Small intestine (tissue), 7 donors: ENCODE measurements around the gene NFATC3. TPM values are rescaled to one million over a fixed set of nuclear protein-coding genes. Genes with fewer than 3 reads are reported as not detected.
A peak's percentile ranks its signal among the peaks of the same experiment; 100 is the strongest.
"Not testable (repeated sequence)": the region's sequence is repeated elsewhere in the genome, so short reads cannot be mapped to it uniquely, and the experiment has no call there.

Experiments used
- DNase-seq, 2 donors: peaks; one replicate each; pipeline versions ENCODE4 v3.0.0 to v3.0.0-alpha.2; 2013
- FAIRE-seq: peaks from 2 replicates; lab custom pipeline; 2012; peaks lifted over from hg19 to GRCh38; lab: Jason Lieb, UNC
- H3K27ac ChIP-seq, 3 donors: one replicate each; pipeline ENCODE4 v1.5.1; 2013; ENCODE audit warnings: low read length in 2 of 3, mild to moderate bottlenecking in 2 of 3, control low read depth in 1 of 3, inconsistent platforms in 1 of 3, low read depth in 1 of 3, moderate library complexity in 1 of 3
- H3K27me3 ChIP-seq, 3 donors: one replicate each; pipeline ENCODE4 v1.6.1; 2013; ENCODE audit warnings: low read length in 3 of 3, inconsistent platforms in 1 of 3; ENCODE audit not compliant: control insufficient read depth in 3 of 3, insufficient read depth in 3 of 3
- H3K36me3 ChIP-seq, 3 donors: one replicate each; pipeline ENCODE4 v1.6.1; 2013; ENCODE audit warnings: low read length in 3 of 3, inconsistent platforms in 1 of 3, low read depth in 1 of 3, mild to moderate bottlenecking in 1 of 3, moderate library complexity in 1 of 3; ENCODE audit not compliant: control insufficient read depth in 3 of 3, insufficient read depth in 2 of 3
- H3K4me1 ChIP-seq, 3 donors: one replicate each; pipeline ENCODE4 v1.6.1; 2013; ENCODE audit warnings: low read length in 2 of 3, inconsistent platforms in 1 of 3, low read depth in 1 of 3, mild to moderate bottlenecking in 1 of 3, moderate library complexity in 1 of 3; ENCODE audit not compliant: control insufficient read depth in 3 of 3, insufficient read depth in 2 of 3
- H3K4me3 ChIP-seq, 3 donors: one replicate each; pipeline ENCODE4 v1.5.1; 2013; ENCODE audit warnings: low read length in 3 of 3, control low read depth in 1 of 3, inconsistent platforms in 1 of 3, low read depth in 1 of 3, mild to moderate bottlenecking in 1 of 3, moderate library complexity in 1 of 3
- H3K9me3 ChIP-seq, 2 donors: one replicate each; pipeline ENCODE4 v1.6.1; 2013; ENCODE audit warnings: low read depth in 1 of 2, low read length in 1 of 2; ENCODE audit not compliant: control insufficient read depth in 2 of 2, insufficient read depth in 1 of 2
- WGBS, 3 donors: extraction: QIAGEN DNeasy Blood & Tissue Kit; methylation state at CpG; one replicate each; pipeline ENCODE4 v1.1.7; 2013; 5-methylcytosine and 5-hydroxymethylcytosine counted together
- polyA plus RNA-seq, 4 donors: library from polyadenylated mRNA; stranded (reverse) in 3 of 4; unstranded in 1 of 4; fragments of 200-250 nt in 3 of 4; fragments of 120-200 nt in 1 of 4; gene quantifications; one replicate each; pipeline versions ENCODE4 v1.2.1 to v1.2.3, GENCODE V29; 2013
- donor health status: healthy with polysubstance abuse.
- donor health status: control.
- donor health status: control.
- donor health status: Bipolar disorder and iron deficiency.
- donor health status: healthy.

NFATC3 gene
- polyA plus RNA-seq, 4 donors = 10.8 to 26.8 (median 13.7) TPM

DNA sequence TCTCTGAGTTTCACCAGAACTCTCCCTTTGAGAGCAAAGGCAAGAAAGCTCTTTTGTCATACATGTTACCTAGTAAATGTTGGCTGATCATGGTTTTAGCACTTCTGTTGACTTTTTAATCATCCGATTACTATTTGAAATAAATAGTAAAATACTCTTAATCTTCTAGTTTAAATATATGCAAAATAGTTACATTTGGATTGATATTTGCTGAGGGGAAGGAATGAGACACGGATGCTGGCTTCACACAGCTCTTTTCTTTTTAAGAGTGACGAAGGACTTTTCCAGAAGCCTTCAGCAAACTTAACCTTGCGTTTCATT is 9.4 kb downstream of the NFATC3 start:
- Histone ChIP-seq H3K9me3 (peaks cover 0 to 3% of the 10 kb centered on the region in 2 donors), H3K27ac (no peak overlapping the region), H3K4me1 (peaks cover 6 to 14% (median 13%) of the 10 kb centered on the region in 3 donors), H3K27me3 (no peaks in the 10 kb centered on the region), H3K36me3 (no peaks in the 10 kb centered on the region), H3K4me3 (no peak overlapping the region)
- DNase-seq = no peak
- WGBS, 3 donors = 88 to 95% (median 94%) methylated on average over 4 of the region's 4 CpGs
- FAIRE-seq = no peak

DNA sequence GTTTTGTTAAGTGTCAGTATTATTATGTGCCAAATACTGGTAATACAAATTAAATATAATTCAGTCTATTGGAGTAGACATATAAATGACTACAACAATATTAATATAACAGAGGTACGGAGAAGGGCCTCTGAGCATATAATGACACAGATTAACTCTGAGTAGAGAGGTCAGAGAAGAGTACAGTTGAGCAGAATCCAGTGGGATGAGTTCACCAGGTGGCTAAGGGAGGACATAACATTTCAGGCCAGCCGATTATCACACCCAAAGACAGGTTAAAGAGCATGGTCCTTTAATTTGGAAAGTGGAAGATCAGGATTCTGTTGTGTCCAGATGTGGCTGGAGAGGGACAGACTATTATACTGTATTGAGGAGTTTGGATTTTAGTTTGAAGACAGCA is 11.3 kb downstream of the NFATC3 start:
- Histone ChIP-seq H3K36me3 (no peaks in the 10 kb centered on the region), H3K4me3 (no peak overlapping the region), H3K4me1 (peaks cover 6 to 13% (median 12%) of the 10 kb centered on the region in 3 donors), H3K9me3 (peaks cover 0 to 3% of the 10 kb centered on the region in 2 donors), H3K27me3 (no peaks in the 10 kb centered on the region), H3K27ac (peak overlapping the region; percentile 24 to 80 (median 69))
- FAIRE-seq = no peak
- peak in 1 of 2 donors; percentile 29 for DNase-seq
- 68 to 93% (median 75%) methylated on average over 2 of the region's 2 CpGs for WGBS, 3 donors

DNA sequence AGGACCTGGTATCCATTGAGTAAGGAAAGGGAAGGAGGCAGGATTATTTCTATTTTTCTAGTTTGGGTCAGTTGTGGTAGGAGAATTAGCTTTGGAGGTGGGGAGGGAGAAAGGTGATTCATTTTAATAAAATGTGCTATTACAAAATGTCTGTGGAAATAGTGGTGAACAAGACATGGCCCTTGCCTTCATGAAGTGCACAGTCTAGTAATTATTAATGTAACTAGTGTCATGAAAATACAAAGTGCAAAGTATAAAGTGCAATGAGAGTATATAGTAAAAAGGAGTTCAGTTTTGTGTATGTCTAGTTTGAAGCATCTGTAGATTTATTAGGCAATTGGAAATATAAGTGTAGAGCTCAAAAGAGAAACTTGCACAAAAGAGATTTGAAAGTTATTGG is 11.9 kb downstream of the NFATC3 start:
- Histone ChIP-seq H3K4me3 (no peak overlapping the region), H3K4me1 (peaks cover 6 to 8% (median 6%) of the 10 kb centered on the region in 3 donors), H3K9me3 (peaks cover 0 to 3% of the 10 kb centered on the region in 2 donors), H3K36me3 (no peaks in the 10 kb centered on the region), H3K27ac (peak overlapping the region in 2 of 3 donors; percentile 70 to 80), H3K27me3 (no peaks in the 10 kb centered on the region)
- FAIRE-seq = no peak
- DNase-seq = peak; percentile 59 to 88

DNA sequence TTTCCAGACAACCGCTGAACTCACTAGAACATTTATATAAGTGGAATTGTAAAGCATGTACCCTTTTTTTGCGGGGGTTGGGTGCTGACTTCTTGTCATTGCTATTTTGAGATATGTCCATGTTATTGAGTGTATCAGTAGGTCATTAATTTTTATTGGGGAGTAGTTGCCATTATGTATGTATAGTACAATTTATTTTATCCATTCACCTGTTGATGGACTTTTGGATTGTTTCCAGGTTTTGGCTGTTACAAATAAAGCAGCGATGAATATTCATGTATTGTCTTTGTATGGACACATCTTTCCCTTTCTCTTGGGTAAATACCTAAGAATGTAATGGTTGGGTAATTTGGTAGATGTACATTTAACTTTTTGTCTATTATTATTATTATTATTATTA is 12.7 kb downstream of the NFATC3 start:
- Histone ChIP-seq H3K4me1 (peaks cover 6 to 8% (median 6%) of the 10 kb centered on the region in 3 donors), H3K4me3 (no peak overlapping the region), H3K27ac (peak overlapping the region in 2 of 3 donors; percentile 62 to 70), H3K36me3 (no peaks in the 10 kb centered on the region), H3K27me3 (no peaks in the 10 kb centered on the region), H3K9me3 (peaks cover 0 to 3% of the 10 kb centered on the region in 2 donors)
- WGBS, 3 donors = 73 to 90% (median 78%) methylated on average over 3 of the region's 3 CpGs
- FAIRE-seq (no peak), DNase-seq (peak in 1 of 2 donors; percentile 52)

DNA sequence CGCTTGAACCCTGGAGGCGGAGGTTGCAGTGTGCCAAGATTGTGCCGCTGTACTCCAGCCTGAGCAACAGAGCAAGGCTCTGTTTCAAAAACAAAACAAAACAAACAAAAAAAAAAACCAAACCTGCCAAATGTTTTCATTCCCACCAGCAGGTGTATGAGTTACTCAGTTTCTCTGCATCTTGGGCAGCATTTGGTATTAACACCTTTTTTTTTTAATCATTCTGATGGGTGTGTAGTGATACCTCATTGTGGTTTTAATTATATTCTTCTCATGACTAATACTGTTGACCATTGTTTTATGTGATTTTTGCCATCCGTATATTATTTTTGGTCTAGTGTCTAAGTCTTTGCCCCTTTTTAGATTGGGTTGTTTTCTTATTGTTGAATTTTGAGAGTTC is 15.3 kb downstream of the NFATC3 start:
- H3K9me3 ChIP-seq = peaks cover 0 to 6% of the 10 kb centered on the region in 2 donors
- 88 to 92% (median 92%) methylated on average over 4 of the region's 4 CpGs for WGBS, 3 donors
- FAIRE-seq (no peak), DNase-seq (no peak)
- H3K4me3 ChIP-seq = no peak overlapping the region
- no peak overlapping the region for H3K27ac ChIP-seq
- H3K36me3 ChIP-seq = no peaks in the 10 kb centered on the region
- no peaks in the 10 kb centered on the region for H3K27me3 ChIP-seq
- peaks cover 3 to 8% (median 3%) of the 10 kb centered on the region in 3 donors for H3K4me1 ChIP-seq

DNA sequence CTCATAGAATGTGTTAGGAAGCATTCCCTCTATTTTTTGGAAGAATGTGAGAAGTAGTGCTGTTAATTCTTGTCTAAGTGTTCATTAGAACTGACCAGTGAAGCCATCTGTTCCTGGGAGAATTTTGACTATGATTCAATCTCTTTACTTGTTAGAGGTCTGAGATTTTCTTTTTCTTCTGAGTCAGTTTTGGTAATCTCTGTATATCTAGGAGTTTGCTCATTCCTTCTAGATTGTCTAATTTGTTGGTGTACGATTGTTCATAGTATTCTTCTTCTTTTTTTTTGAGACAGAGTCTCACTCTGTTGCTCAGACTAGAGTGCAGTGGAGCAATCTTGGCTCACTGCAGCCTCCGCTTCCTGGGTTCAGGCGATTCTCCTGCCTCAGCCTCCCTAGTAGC is 20.4 kb downstream of the NFATC3 start:
- no peaks in the 10 kb centered on the region for H3K36me3 ChIP-seq

DNA sequence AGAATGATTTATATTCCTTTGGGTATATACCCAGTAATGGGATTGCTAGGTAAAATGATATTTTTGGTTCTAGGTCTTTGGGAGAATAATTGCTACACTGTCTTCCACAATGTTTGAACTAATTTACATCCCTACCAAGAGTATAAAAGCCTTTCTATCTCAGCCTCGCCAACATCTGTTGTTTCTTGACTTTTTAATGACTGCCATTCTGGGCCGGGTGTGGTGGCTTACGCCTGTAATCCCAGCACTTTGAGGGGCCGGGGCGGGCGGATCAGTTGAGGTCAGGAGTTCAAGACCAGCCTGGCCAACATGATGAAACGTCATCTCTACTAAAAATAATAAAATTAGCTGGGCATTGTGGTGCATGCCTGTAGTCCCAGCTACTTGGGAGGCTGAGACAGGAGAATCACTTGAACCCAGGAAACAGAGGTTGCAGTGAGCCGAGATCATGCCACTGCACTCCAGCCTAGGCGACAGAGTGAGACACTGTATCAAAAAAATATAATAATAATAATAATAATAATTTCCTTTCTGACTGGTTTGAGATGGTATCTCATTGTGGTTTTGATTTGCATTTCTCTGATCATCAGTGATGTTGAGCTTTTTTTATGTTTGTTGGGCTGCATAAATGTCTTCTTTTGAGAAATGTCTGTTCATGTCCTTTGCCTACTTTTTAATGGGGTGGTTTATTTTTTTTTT is 22.2 kb downstream of the NFATC3 start:
- not testable (repeated sequence) for H3K4me1 ChIP-seq, H3K4me3 ChIP-seq, DNase-seq, H3K27me3 ChIP-seq, H3K27ac ChIP-seq, H3K36me3 ChIP-seq, FAIRE-seq
- WGBS, 3 donors = 76 to 85% (median 81%) methylated on average over 9 of the region's 9 CpGs
- H3K9me3 ChIP-seq = peaks cover 0 to 14% of the 10 kb centered on the region in 2 donors

More for the DNA sequence above, 20.4 kb downstream of the NFATC3 start:
- peaks cover 0 to 11% of the 10 kb centered on the region in 2 donors for H3K9me3 ChIP-seq
- no peaks in the 10 kb centered on the region for H3K27me3 ChIP-seq
- H3K27ac ChIP-seq = no peak overlapping the region
- FAIRE-seq (no peak), DNase-seq (no peak)
- 93 to 100% (median 95%) methylated on average over 3 of the region's 3 CpGs for WGBS, 3 donors
- H3K4me1 ChIP-seq = no peaks in the 10 kb centered on the region
- H3K4me3 ChIP-seq = no peak overlapping the region

DNA sequence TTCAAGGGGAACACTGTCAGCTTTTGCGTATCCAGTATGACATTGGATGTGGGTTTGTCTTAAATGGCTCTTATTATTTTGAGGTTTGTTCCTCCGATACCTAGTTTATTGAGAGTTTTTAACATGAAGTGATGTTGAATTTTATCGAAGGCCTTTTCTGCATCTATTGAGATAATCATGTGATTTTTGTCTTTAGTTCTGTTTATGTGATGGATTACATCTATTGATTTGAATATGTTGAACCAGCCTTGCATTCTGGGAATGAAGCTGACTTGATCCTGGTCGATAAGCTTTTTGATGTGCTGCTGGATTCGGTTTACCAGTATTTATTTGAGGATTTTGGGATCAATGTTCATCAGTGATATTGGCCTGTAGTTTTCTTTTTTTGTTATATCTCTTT is 24.0 kb downstream of the NFATC3 start:
- WGBS, 3 donors = 97 to 98% (median 97%) methylated on average over 5 of the region's 5 CpGs
- H3K36me3 ChIP-seq, H3K27ac ChIP-seq, FAIRE-seq, H3K27me3 ChIP-seq, DNase-seq, H3K4me3 ChIP-seq, H3K4me1 ChIP-seq: not testable (repeated sequence)
- peaks cover 0 to 14% of the 10 kb centered on the region in 2 donors for H3K9me3 ChIP-seq
